AG08396 (cell line): Measurements from ENCODE around the gene DIO3.

ENCODE experiments used
- DNase-seq: peaks from one replicate; pipeline ENCODE4 v3.0.0; 2012; ENCODE audit warnings: low spot score, mixed read lengths

Gene DIO3

GRCh38 chr14:101598571-101599233 is 37.4 kb downstream of the DIO3 start:
- DNase-seq = no peak

DNA sequence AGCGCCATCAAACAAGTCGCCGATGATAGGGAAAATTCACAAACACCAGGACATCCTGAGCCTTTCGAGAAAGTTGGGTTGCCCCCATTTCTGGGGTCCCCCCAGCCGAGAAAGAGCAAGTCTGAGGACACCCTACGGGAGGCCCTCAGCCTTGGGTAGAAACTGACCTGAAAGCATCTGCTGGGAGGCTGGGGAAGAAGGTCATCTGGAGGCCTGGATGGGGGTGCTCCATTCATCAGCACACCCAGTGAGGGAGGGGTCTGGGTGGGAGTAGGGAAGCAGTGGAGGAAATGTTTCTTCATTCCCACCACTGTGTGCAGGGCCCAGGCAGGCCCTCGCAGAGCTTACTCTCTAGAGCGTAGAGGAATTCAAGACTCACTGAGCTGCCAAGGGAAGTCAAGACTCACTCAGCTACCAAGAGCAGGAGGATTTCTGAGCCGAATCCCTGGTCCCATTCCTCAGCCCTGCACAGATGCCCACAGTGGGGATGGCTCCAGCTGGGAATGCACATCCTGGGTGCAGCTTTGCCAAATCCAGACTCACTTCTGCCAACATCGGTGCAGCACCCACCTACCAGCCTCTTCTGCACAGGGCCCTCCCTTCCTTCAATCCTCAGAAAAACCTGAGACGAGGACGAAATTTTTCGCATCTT is 38.1 kb downstream of the DIO3 start:
- DNase-seq = no peak

- DNase-seq = no peak
Observed at GRCh38 chr14:101600336-101600890, 39.1 kb downstream of the DIO3 start.

DNA sequence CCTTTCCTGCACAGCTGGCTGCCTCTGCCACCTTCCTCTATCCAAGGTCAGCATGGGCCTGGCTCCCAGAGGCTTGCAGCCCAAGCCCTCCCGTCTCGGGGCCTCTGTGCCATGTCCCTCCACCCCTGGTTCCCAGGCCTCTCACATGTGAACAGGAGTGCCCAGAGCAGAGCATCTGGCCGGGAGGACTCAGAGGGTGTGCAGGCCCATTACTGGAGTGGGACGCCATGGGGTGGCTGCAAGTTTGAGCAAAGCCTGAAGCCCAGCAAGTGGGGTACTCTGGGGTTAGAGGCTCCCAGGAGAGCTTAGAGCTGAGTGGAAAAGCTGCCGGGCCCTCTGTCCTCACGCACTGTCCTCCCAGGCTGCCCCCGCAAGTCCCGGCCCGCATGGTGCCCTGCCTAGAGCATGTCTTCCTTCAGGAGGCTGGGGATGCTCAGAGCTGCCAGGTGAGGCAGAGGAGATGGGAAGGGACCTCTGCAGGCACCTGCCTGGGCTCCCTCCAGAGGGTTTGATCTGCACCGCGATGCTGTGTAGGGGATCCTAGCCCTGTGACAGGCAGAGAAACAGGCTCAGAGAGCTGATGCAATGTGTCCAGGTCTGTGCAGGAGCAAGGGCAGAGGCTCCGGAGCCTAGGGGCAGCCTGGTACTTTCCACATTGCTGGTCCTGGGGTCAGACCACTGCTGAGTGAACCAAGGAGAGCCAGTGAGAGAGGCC is 39.8 kb downstream of the DIO3 start:
- DNase-seq = no peak

DNA sequence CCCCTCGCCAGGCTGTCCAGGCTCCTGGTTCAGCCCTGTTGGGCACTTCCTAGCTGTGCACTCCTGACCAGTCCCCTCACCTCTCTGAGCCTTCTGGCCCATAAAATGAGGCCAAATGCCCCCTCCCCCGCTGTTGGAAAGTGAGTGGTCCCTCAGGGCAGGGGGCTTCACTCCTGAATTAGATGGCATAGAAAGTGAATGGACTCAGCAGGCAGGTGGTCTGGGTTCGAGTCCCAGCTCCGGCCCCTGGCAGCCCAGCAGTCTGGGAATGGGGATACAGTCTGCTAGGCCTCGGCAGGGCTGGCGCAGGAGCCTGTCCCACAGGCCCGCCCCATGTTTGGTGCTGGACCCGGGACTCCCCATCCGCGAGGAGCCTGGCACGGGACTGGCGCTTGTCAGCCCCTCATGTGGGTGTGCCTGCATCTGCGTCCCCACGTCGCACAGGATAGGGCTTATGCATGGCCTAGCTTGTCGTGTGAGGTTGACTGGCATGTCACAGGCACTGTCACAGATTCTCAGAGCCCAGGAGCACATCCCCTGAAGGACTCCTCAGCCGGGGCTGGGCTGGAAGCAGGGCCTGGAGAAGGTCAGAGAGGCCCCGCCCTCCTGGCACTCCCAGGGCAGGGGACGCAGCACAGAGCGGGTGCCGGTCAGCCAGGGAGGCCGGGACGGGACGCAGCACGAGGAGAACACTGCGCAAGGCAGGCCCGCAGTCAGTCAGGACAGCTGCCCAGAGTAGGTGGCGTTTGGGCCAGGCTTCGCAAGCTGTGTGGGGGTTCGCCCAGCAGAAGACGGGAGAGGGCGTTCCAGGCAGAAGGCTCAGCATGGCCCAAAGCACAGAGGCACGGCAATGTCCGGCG is 40.5 kb downstream of the DIO3 start:
- no peak for DNase-seq

DNA sequence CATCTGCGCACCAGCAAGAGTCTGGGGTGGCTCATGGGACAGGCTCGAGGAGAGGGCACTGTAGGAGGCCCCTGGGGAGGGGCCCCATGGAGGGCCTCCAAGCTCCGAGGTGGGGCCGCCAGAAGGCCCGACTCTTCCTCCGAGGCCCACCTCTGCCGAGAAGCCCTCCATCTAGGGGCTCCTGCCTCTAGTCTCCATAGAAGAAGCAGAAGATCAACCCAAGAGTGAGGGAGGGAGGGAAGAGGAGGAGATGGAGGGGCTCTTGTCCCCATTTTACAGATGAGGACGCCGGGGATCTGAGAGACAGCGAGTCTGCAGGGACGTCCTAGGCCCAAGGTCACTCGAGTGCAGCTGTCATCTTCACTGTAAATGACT is 41.2 kb downstream of the DIO3 start:
- DNase-seq = no peak

- no peak for DNase-seq
Observed at GRCh38 chr14:101603096-101603495, 41.8 kb downstream of the DIO3 start.

GRCh38 chr14:101604228-101604934 is 43.1 kb downstream of the DIO3 start:
- no peak for DNase-seq

DNA sequence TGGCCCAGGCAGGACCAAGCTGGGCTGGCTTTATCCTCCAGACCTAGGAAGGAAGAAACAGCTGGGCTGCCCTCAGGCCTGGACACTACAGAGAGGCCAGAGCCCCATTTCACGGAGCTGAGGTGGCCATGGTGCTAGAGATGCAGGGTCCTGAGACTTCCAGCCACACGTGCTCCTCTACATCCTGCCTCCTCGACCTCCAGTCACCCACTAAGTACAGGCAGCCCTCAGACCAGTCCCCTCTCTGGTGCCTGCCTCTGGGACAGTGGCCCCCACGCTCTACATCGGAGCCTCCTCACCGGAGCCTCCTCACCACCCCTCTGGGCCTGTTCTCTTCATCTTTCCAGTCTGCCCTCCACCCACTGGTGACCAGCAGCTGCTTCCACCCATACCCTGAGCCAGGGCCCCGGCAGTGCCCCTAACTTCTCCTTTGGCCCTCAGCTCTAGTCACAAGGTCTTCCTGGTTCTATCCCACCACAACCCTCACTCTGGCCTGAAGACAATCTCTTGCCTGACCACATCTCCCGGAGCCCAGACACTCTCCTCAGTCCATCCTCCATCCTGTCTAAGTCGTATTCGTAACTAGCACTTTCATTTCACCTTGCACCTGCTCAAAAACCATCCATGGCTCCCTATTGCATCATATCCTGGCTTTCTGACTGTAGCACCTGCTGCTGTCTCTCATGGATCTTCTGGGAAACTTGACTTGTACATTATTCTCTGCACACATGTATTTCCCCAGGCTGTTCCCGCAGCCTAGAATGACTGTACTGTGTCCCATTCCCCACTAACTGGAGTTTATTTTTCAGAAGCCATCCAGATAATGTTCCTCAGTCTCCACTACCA is 43.9 kb downstream of the DIO3 start:
- no peak for DNase-seq

DNA sequence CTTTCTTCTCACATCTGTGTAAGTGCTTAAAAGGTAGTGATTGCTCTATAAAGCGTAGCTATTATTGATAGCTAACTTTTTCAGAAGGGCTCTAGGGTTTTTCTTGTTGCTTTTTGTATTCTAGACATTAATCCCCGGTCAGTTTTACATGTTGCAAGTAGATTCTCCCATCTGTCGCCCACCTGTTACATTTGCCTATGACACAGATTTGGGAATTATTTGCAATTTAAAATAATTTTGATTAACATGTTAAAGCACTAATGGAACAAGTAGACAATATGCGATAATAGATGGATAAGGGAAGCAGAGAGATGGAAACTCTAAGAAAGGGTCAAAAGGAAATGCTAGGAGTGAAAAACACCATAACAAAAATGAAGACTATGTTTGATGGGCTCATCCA is 44.5 kb downstream of the DIO3 start:
- DNase-seq = no peak
